OCI-LY3 (cell line): ENCODE data around the gene OR6C2.
A peak's percentile ranks its signal among the peaks of the same experiment; 100 is the strongest.
"Not testable (repeated sequence)": the region's sequence is repeated elsewhere in the genome, so short reads cannot be mapped to it uniquely, and the experiment has no call there.

Source experiments
- H2AFZ ChIP-seq: fragments of 200-600, 300-600 bp; shearing (Covaris generic); 2 replicates; pipeline ENCODE4 v1.6.0; 2014; ENCODE audit warnings: antibody characterized with exemption, low read depth, low read length
- H3K27ac ChIP-seq: fragments of 200-600, 300-600 bp; sonication (generic); 2 replicates; pipeline ENCODE4 v1.5.1; 2014; ENCODE audit warnings: mild to moderate bottlenecking, low read length, moderate library complexity, mixed read lengths
- H3K27me3 ChIP-seq: fragments of 200-600, 300-600 bp; sonication (generic); 2 replicates; pipeline ENCODE4 v1.6.1; 2014; ENCODE audit warnings: low read depth, low read length, mixed read lengths
- H3K36me3 ChIP-seq: fragments of 200-600, 300-600 bp; sonication (generic); replicated peaks from 2 replicates; pipeline ENCODE3; 2014; ENCODE audit warnings: low read depth, low read length, mixed read lengths
- H3K4me1 ChIP-seq: fragments of 300-600, 200-600 bp; sonication (generic); 2 replicates; pipeline ENCODE4 v1.6.1; 2014; ENCODE audit warnings: low read length, mixed read lengths
- H3K4me2 ChIP-seq: fragments of 200-600, 300-600 bp; sonication (generic); 2 replicates; pipeline ENCODE4 v1.6.1; 2014; ENCODE audit warnings: low read length, mixed read lengths
- H3K4me3 ChIP-seq: fragments of 300-600, 200-600 bp; sonication (generic); 2 replicates; pipeline ENCODE4 v1.5.1; 2014; ENCODE audit warnings: antibody characterized with exemption, mild to moderate bottlenecking, low read length, moderate library complexity
- H3K79me2 ChIP-seq: fragments of 300-600, 200-600 bp; shearing (Covaris generic); 2 replicates; pipeline ENCODE4 v1.6.1; 2014; ENCODE audit warnings: mild to moderate bottlenecking, low read length, mixed read lengths
- H3K9ac ChIP-seq: fragments of 300-600, 200-600 bp; shearing (Covaris generic); 2 replicates; pipeline ENCODE4 v1.6.0; 2014; ENCODE audit warnings: mild to moderate bottlenecking, low read length, moderate library complexity
- H3K9me3 ChIP-seq: fragments of 200-600, 300-600 bp; shearing (Covaris generic); 2 replicates; pipeline ENCODE4 v1.6.1; 2014; ENCODE audit warnings: low read length, mixed read lengths; ENCODE audit not compliant: insufficient read depth
- H4K20me1 ChIP-seq: fragments of 200-600, 300-600 bp; sonication (generic); 2 replicates; pipeline ENCODE4 v1.6.1; 2016; ENCODE audit warnings: low read length, mixed read lengths; ENCODE audit not compliant: insufficient read depth
- CTCF ChIP-seq: fragments of 200-600, 300-600 bp; sonication (generic); IDR thresholded peaks from 2 replicates; pipeline ENCODE4 v1.5.1; 2014; ENCODE audit warnings: antibody characterized with exemption, low read length, low read depth
- EZH2phosphoT487 ChIP-seq: fragments of 200-600 bp; shearing (Covaris generic); IDR thresholded peaks from 2 replicates; pipeline ENCODE4 v1.6.1; 2018; ENCODE audit warnings: antibody characterized with exemption, mixed run types, low read depth

The OR6C2 gene

GRCh38 chr12:55446326-55446725, 2.5 kb downstream of the OR6C2 start:
- no peak for TF ChIP-seq EZH2phosphoT487
- peak; percentile 27 for TF ChIP-seq CTCF
- H3K9me3 ChIP-seq, result no peaks in the 10 kb centered on the region
- H3K9ac ChIP-seq, result no peak overlapping the region

DNA sequence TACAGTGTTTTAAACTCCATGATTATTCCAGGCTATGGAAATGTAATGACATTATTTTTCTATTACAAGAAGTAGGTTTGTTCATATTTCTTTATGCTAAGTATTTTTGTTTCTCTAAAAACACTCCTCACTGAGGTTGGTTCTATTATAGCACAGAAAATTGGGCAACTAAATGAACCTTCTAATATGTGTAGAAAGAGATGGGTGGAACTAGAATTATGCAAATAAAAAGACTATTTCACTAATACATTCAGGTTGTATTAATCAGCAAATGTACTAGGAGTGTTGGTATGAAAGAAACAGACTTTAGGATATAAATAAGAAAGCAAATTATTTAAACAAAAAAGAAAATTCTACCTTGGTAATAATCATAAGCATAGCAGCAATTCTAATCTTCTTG, 4.9 kb downstream of the OR6C2 start:
- Histone ChIP-seq H4K20me1 (no peaks in the 10 kb centered on the region), H2AFZ (no peak overlapping the region), H3K79me2 (no peaks in the 10 kb centered on the region), H3K36me3 (no peaks in the 10 kb centered on the region), H3K4me2 (no peak overlapping the region), H3K4me3 (no peak overlapping the region), H3K9me3 (no peaks in the 10 kb centered on the region), H3K27ac (no peak overlapping the region), H3K4me1 (no peaks in the 10 kb centered on the region), H3K9ac (no peak overlapping the region), H3K27me3 (peaks cover 12% of the 10 kb centered on the region; the same call in 1 of the 2 replicates)
- no peak for TF ChIP-seq CTCF
- no peak for TF ChIP-seq EZH2phosphoT487

More at GRCh38 chr12:55446326-55446725, 2.5 kb downstream of the OR6C2 start:
- no peak overlapping the region for H3K4me2 ChIP-seq
- H3K79me2 ChIP-seq, result no peaks in the 10 kb centered on the region
- no peak overlapping the region for H3K4me3 ChIP-seq
- no peaks in the 10 kb centered on the region for H3K4me1 ChIP-seq
- H4K20me1 ChIP-seq, result no peaks in the 10 kb centered on the region
- H3K27me3 ChIP-seq, result peaks cover 5% of the 10 kb centered on the region; the same call in 1 of the 2 replicates
- H3K36me3 ChIP-seq, result no peaks in the 10 kb centered on the region
- H3K27ac ChIP-seq, result no peak overlapping the region
- H2AFZ ChIP-seq, result no peak overlapping the region

DNA sequence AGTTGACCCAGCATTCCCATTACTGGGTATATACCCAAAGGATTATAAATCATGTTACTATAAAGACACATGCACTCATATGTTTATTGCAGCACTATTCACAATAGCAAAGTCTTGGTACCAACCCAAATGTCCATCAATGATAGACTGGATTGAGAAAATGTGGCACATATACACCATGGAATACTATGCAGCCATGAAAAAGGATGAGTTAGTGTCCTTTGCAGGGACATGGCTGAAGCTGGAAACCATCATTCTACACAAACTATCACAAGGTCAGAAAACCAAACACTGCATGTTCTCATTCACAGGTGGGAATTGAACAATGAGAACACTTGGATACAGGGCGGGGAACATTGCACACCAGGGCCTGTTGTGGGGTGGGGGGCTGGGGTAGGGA, 21.1 kb downstream of the OR6C2 start:
- H4K20me1 ChIP-seq, H3K4me3 ChIP-seq, H3K9ac ChIP-seq, H3K4me2 ChIP-seq, H3K79me2 ChIP-seq, H2AFZ ChIP-seq, H3K9me3 ChIP-seq, H3K27ac ChIP-seq, H3K36me3 ChIP-seq: not testable (repeated sequence)
- Histone ChIP-seq H3K4me1 (peaks cover 20% of the 10 kb centered on the region), H3K27me3 (peaks cover 24% of the 10 kb centered on the region)

DNA sequence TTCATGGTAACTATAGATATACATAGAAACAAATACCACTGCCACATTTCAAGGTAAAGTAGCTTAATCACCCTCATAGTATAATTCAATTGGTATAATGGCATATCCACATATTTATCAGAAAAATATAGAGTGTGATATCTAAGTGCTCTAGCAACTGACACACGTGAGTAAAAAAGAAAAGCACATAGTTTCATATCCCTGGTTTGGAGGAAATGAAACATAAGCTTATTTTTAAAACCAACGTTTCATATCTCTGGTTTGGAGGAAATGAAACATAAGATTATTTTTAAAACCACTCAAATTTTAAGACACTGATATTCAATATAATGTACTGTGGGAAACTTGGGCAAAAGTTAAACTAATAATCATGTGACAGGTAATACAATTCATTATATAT, 24.0 kb downstream of the OR6C2 start:
- Histone ChIP-seq H3K9ac (no peak overlapping the region), H3K27me3 (peaks cover 27% of the 10 kb centered on the region), H4K20me1 (no peaks in the 10 kb centered on the region), H3K27ac (no peak overlapping the region), H3K4me1 (peaks cover 20% of the 10 kb centered on the region), H3K4me2 (peak overlapping the region; percentile 24), H3K79me2 (no peaks in the 10 kb centered on the region), H3K9me3 (peaks cover 7% of the 10 kb centered on the region; the same call in 1 of the 2 replicates), H3K4me3 (no peak overlapping the region), H3K36me3 (peaks cover 5% of the 10 kb centered on the region), H2AFZ (no peak overlapping the region)
- TF ChIP-seq EZH2phosphoT487 (no peak), CTCF (no peak)

- Histone ChIP-seq H4K20me1 (no peaks in the 10 kb centered on the region), H3K4me2 (no peak overlapping the region), H2AFZ (no peak overlapping the region), H3K9me3 (peaks cover 7% of the 10 kb centered on the region; the same call in 1 of the 2 replicates), H3K27me3 (peaks cover 27% of the 10 kb centered on the region), H3K4me3 (no peak overlapping the region), H3K9ac (no peak overlapping the region), H3K79me2 (no peaks in the 10 kb centered on the region), H3K36me3 (peaks cover 5% of the 10 kb centered on the region), H3K27ac (no peak overlapping the region), H3K4me1 (peaks cover 20% of the 10 kb centered on the region)
- TF ChIP-seq EZH2phosphoT487 (no peak), CTCF (no peak)
These were observed 25.4 kb downstream of the OR6C2 start for GRCh38 chr12:55469291-55469690.
